ENCODE results near the gene G6PC2. TPM values are rescaled to one million over a fixed set of nuclear protein-coding genes. Genes with fewer than 3 reads are reported as not detected.

G6PC2 gene
- total RNA-seq, 4 donors from 2014 or later: not detected

- TF ChIP-seq POLR2A (IDR thresholded peaks at IDR 0.05; ENCODE audit: low read depth): no peak
- TF ChIP-seq CTCF (IDR thresholded peaks at IDR 0.05): no peak
- TF ChIP-seq POLR2AphosphoS5 (IDR thresholded peaks at IDR 0.05): no peak
- no peak for TF ChIP-seq EP300 (IDR thresholded peaks at IDR 0.05)
- H3K27ac ChIP-seq (replicated peaks in 1 of 4): no peak overlapping the region
- intact Hi-C loops (cut with DNase I): no loop called here
- no peaks in the 10 kb centered on the region for H3K9me3 ChIP-seq
- no peaks in the 10 kb centered on the region for H3K36me3 ChIP-seq
- H3K27me3 ChIP-seq: no peaks in the 10 kb centered on the region
- no peaks in the 10 kb centered on the region for H3K4me1 ChIP-seq
- no peak overlapping the region for H3K4me3 ChIP-seq
- WGBS: 94% methylated on average over 4 of the region's 4 CpGs
- no peak for DNase-seq (ENCODE audit: extremely low spot score)
These were observed 38.8 kb downstream of the G6PC2 start for GRCh38 chr2:168939918-168940317.

DNA sequence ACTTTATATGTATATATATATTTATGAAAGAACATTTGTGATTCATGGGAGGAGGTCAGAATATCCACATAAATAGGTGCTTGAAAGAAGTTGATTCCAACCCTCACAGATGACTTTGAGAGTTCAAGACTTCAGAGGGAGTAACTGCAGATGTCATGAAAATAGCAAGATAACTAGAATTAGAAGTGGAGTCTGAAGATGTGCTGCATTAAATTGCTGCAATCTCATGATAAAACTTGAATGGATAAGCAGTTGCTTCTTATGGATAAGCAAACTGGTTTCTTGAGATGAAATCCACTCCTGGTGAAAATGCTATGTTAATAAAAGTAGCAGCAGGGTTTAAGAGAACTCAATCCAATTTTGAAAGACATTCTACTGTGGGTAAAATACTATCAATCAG is 40.2 kb downstream of the G6PC2 start:
- intact Hi-C loops (cut with DNase I): no loop called here
- no peak for DNase-seq (ENCODE audit: extremely low spot score)
- Histone ChIP-seq H3K36me3 (no peaks in the 10 kb centered on the region), H3K4me3 (no peak overlapping the region), H3K9me3 (no peaks in the 10 kb centered on the region), H3K27me3 (no peaks in the 10 kb centered on the region), H3K27ac (replicated peaks in 1 of 4) (no peak overlapping the region), H3K4me1 (no peaks in the 10 kb centered on the region)
- TF ChIP-seq CTCF (IDR thresholded peaks at IDR 0.05): no peak
- TF ChIP-seq POLR2A (IDR thresholded peaks at IDR 0.05; ENCODE audit: low read depth): no peak
- no peak for TF ChIP-seq POLR2AphosphoS5 (IDR thresholded peaks at IDR 0.05)
- no peak for TF ChIP-seq EP300 (IDR thresholded peaks at IDR 0.05)

DNA sequence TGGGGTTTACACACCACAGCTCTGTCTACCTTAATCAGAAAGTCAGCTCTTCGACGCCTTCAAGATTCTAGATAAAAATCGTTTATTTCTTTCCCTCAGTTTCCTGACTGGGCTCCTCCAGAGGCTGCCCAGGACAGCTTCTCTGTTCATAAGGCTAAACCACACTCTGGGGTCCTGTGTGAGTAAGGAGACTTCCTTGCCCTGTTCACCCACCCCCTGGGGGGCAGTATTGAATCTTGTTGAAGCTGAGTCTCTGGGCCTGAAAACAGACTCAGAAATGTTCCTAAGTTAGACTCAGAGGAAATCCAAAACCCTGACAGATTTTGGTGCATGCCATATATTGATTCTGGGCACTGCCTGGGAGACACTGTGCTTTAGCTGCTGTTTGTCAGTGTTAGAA is 43.0 kb downstream of the G6PC2 start:
- Histone ChIP-seq H3K4me3 (no peak overlapping the region), H3K4me1 (no peaks in the 10 kb centered on the region), H3K27ac (replicated peaks in 1 of 4) (no peak overlapping the region), H3K9me3 (no peaks in the 10 kb centered on the region), H3K27me3 (no peaks in the 10 kb centered on the region), H3K36me3 (no peaks in the 10 kb centered on the region)
- intact Hi-C loops (cut with DNase I): no loop called here
- 83% methylated on average over 3 of the region's 3 CpGs for WGBS
- DNase-seq (ENCODE audit: extremely low spot score): no peak
- TF ChIP-seq EP300 (IDR thresholded peaks at IDR 0.05): no peak
- TF ChIP-seq POLR2AphosphoS5 (IDR thresholded peaks at IDR 0.05): no peak
- TF ChIP-seq CTCF (IDR thresholded peaks at IDR 0.05): no peak
- no peak for TF ChIP-seq POLR2A (IDR thresholded peaks at IDR 0.05; ENCODE audit: low read depth)

DNA sequence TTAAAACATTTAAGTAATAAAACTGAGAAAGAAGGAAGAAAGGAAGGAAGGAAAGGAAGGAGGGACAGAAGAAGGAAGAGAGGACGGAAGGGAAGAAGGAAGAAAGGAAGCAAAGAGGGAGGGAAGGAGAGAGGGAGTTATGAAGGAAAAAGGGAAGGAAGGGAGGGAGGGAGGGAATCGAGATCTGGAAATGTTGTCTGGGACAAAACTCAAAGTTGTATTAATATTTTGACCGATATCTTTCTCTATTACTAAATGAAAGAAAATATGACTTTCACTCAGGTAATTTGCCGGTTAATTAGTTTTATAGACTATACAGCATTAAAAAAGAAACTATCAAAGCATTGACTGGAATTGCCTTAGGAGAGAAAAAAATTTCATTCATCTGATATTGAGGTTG is 44.4 kb downstream of the G6PC2 start:
- no peaks in the 10 kb centered on the region for H3K27me3 ChIP-seq
- no peak overlapping the region for H3K27ac ChIP-seq (replicated peaks in 1 of 4)
- H3K36me3 ChIP-seq: no peaks in the 10 kb centered on the region
- TF ChIP-seq POLR2AphosphoS5 (IDR thresholded peaks at IDR 0.05): no peak
- TF ChIP-seq POLR2A (IDR thresholded peaks at IDR 0.05; ENCODE audit: low read depth): no peak
- TF ChIP-seq CTCF (IDR thresholded peaks at IDR 0.05): no peak
- TF ChIP-seq EP300 (IDR thresholded peaks at IDR 0.05): no peak
- no peak for DNase-seq (ENCODE audit: extremely low spot score)
- WGBS: 54% methylated on average over 4 of the region's 4 CpGs
- no peaks in the 10 kb centered on the region for H3K9me3 ChIP-seq
- H3K4me3 ChIP-seq: no peak overlapping the region
- intact Hi-C loops (cut with DNase I): no loop called here
- no peaks in the 10 kb centered on the region for H3K4me1 ChIP-seq

DNA sequence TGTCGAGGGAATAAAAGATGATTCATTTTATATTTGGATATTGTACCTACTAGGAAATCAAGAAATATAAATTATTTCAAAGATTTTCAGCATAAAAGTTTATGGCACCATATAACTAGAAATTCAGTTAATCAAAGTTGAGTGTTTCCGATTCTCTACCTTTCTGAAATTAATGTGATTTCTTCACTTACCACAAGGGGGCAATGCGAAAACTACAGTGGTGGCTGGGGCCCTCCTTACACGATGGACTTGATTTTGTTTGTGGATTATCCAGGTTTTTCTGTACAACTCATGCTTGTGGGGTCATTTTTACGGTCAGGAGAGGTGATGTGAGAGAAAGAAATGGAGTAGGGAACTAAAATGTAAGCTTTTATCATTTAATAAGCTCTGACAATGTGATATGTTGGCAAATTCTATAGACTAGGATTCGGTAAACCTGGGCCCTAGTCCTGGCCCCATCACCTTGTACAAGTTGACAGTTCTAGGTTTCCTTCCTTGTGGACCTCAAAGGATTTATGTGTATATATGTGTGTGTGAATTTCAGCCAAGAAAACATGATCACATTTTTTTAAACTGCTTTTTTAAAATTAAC is 47.6 kb downstream of the G6PC2 start:
- DNase-seq (ENCODE audit: extremely low spot score): no peak
- Histone ChIP-seq H3K4me3 (no peak overlapping the region), H3K4me1 (no peaks in the 10 kb centered on the region), H3K9me3 (peaks cover 0 to 8% (median 2%) of the 10 kb centered on the region in 4 donors), H3K36me3 (no peaks in the 10 kb centered on the region), H3K27me3 (no peaks in the 10 kb centered on the region), H3K27ac (replicated peaks in 1 of 4) (no peak overlapping the region)
- WGBS: 64% methylated on average over 6 of the region's 6 CpGs
- TF ChIP-seq CTCF (IDR thresholded peaks at IDR 0.05): peak in 2 of 3 experiments; percentile 10 to 45
- TF ChIP-seq POLR2A (IDR thresholded peaks at IDR 0.05; ENCODE audit: low read depth): no peak
- intact Hi-C loops (cut with DNase I): no loop called here

Measured in esophagus muscularis mucosa (tissue), 4 donors.